Stomach (tissue), 4 donors: Measurements from ENCODE around the gene APP.

Source experiments
- CTCF ChIP-seq, 7 experiments: fragments of 450-650 bp in 4 of 7; fragments of 200-600 bp in 3 of 7; sonication (generic) in 3 of 7; IDR thresholded peaks; one replicate each; pipeline ENCODE4 v1.5.1; 2016 to 2019; ENCODE audit warnings: antibody characterized with exemption in 7 of 7, control low read depth in 2 of 7, mild to moderate bottlenecking in 1 of 7
- POLR2A ChIP-seq, 4 donors: fragments of 450-650 bp; IDR thresholded peaks; one replicate each; pipeline ENCODE4 v1.6.1; 2016; ENCODE audit warnings: antibody characterized with exemption in 4 of 4, control low read depth in 2 of 4, mild to moderate bottlenecking in 1 of 4, moderate library complexity in 1 of 4
- POLR2AphosphoS5 ChIP-seq, 3 donors: sonication (generic); formaldehyde crosslinking; IDR thresholded peaks; one replicate each; pipeline ENCODE4 v1.6.1; 2016; ENCODE audit warnings: antibody characterized with exemption in 3 of 3

GRCh38 chr21:26142363-26142762, 28.2 kb downstream of the APP start:
- TF ChIP-seq CTCF (IDR thresholded peaks at IDR 0.05), result no peak
- TF ChIP-seq POLR2AphosphoS5 (IDR thresholded peaks at IDR 0.05), result no peak
- no peak for TF ChIP-seq POLR2A (IDR thresholded peaks at IDR 0.05)
